A549 (cell line): ENCODE results near the gene PRKCE.

ENCODE experiments used
- KDM1A ChIP-seq: fragments of 200-600 bp; sonication (generic); IDR thresholded peaks from 2 replicates; pipeline ENCODE4 v1.6.1; 2016; ENCODE audit warnings: low read depth, mild to moderate bottlenecking
- MYC ChIP-seq: IDR thresholded peaks from 2 replicates; pipeline ENCODE4 v1.6.1; 2012; ENCODE audit warnings: mild to moderate bottlenecking, inconsistent platforms, low read length, improper control_type of control experiment, borderline replicate concordance
- PHF8 ChIP-seq: fragments of 200-600 bp; sonication (generic); IDR thresholded peaks from 2 replicates; pipeline ENCODE4 v1.6.1; 2016; ENCODE audit warnings: low read depth, mild to moderate bottlenecking, antibody characterized with exemption, moderate library complexity, borderline replicate concordance
- POLR2AphosphoS2 ChIP-seq: conservative IDR thresholded peaks from 2 replicates; pipeline ENCODE4 v1.6.1; 2012; ENCODE audit warnings: low read length, improper control_type of control experiment, inconsistent platforms
- RCOR1 ChIP-seq: fragments of 150-350 bp; IDR thresholded peaks from 2 replicates; pipeline ENCODE4 v1.6.1; 2014; ENCODE audit warnings: antibody characterized with exemption, low read length, low read depth
- TF ChIP-seq, protein P1 (sequence below): fragments of >200 bp; sonication (Bioruptor Twin); formaldehyde crosslinking; IDR thresholded peaks from 3 replicates; pipeline ENCODE4 v1.5.1; 2016
- TF ChIP-seq, protein P2 (sequence below): IDR thresholded peaks from 2 replicates; pipeline ENCODE4 v1.6.1; 2012
- TF ChIP-seq, protein P3 (sequence below): fragments of 450-650 bp; IDR thresholded peaks from 2 replicates; pipeline ENCODE4 v1.6.1; 2014; ENCODE audit warnings: antibody characterized with exemption

DNA sequence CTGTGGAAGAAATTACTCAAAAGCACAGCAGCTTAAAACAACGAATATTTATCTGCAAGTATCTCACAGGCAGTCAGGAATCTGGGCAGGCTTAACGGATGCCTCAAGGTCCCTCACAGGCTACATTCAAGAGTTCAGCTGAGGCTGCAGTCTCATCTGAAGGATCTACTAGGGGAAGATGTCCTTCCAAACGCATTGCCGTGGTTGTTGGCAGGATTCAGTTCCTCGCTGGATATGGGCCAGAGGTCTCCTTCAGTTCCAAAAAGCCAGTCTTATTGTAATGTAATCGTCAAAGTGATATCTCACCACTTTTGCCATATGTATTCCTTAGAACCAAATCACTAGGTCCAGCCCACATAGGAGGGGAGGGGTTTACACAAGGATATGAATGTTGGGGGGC, 547.5 kb downstream of the PRKCE start:
- TF ChIP-seq, protein P1, sequence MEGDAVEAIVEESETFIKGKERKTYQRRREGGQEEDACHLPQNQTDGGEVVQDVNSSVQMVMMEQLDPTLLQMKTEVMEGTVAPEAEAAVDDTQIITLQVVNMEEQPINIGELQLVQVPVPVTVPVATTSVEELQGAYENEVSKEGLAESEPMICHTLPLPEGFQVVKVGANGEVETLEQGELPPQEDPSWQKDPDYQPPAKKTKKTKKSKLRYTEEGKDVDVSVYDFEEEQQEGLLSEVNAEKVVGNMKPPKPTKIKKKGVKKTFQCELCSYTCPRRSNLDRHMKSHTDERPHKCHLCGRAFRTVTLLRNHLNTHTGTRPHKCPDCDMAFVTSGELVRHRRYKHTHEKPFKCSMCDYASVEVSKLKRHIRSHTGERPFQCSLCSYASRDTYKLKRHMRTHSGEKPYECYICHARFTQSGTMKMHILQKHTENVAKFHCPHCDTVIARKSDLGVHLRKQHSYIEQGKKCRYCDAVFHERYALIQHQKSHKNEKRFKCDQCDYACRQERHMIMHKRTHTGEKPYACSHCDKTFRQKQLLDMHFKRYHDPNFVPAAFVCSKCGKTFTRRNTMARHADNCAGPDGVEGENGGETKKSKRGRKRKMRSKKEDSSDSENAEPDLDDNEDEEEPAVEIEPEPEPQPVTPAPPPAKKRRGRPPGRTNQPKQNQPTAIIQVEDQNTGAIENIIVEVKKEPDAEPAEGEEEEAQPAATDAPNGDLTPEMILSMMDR, result no peak
- TF ChIP-seq POLR2AphosphoS2, result no peak
- TF ChIP-seq, protein P2, sequence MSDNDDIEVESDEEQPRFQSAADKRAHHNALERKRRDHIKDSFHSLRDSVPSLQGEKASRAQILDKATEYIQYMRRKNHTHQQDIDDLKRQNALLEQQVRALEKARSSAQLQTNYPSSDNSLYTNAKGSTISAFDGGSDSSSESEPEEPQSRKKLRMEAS, result no peak
- no peak for TF ChIP-seq PHF8
- no peak for TF ChIP-seq KDM1A
- TF ChIP-seq, protein P3, sequence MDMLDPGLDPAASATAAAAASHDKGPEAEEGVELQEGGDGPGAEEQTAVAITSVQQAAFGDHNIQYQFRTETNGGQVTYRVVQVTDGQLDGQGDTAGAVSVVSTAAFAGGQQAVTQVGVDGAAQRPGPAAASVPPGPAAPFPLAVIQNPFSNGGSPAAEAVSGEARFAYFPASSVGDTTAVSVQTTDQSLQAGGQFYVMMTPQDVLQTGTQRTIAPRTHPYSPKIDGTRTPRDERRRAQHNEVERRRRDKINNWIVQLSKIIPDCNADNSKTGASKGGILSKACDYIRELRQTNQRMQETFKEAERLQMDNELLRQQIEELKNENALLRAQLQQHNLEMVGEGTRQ, result no peak
- TF ChIP-seq RCOR1, result no peak
- TF ChIP-seq MYC, result no peak
